ENCODE results near the gene OMG.
"Not testable (repeated sequence)": the region's sequence is repeated elsewhere in the genome, so short reads cannot be mapped to it uniquely, and the experiment has no call there.

OMG gene

GRCh38 chr17:31297090-31297489, at the start of gene OMG:
Gene OMG, minus strand, starts transcription at chr17:31297239. Its CDS starts 908 bp downstream, at chr17:31296331.
- no peak for DNase-seq

GRCh38 chr17:31345191-31345747, 48.2 kb upstream of the OMG start:
- DNase-seq, result not testable (repeated sequence)

GRCh38 chr17:31339906-31340661, 43.0 kb upstream of the OMG start:
- no peak for DNase-seq

GRCh38 chr17:31329221-31329620, 32.2 kb upstream of the OMG start:
- no peak for DNase-seq

GRCh38 chr17:31328160-31328535, 31.1 kb upstream of the OMG start:
- no peak for DNase-seq

GRCh38 chr17:31327534-31328159, 30.6 kb upstream of the OMG start:
- no peak for DNase-seq

- DNase-seq, result peak; percentile 72
These were observed 26.5 kb upstream of the OMG start for GRCh38 chr17:31323551-31323950.

- DNase-seq, result no peak
These were observed 24.9 kb upstream of the OMG start for GRCh38 chr17:31321966-31322365.

- peak; percentile 91 for DNase-seq
These were observed 24.4 kb upstream of the OMG start, which contains the start of gene EVI2A for GRCh38 chr17:31321481-31321880. Gene EVI2A, minus strand, starts transcription at chr17:31321622. Its CDS starts 2,609 bp downstream, at chr17:31319013.

- DNase-seq, result peak; percentile 44
These were observed 23.8 kb upstream of the OMG start for GRCh38 chr17:31320791-31321190.

GRCh38 chr17:31320241-31320640, 23.2 kb upstream of the OMG start:
- DNase-seq, result peak; percentile 50

- peak; percentile 50 for DNase-seq
These were observed 22.0 kb upstream of the OMG start for GRCh38 chr17:31318851-31319661.

- peak; percentile 87 for DNase-seq
These were observed 21.3 kb upstream of the OMG start for GRCh38 chr17:31318298-31318801.

GRCh38 chr17:31314782-31315100, 17.7 kb upstream of the OMG start:
- DNase-seq, result no peak

- DNase-seq, result peak; percentile 74
These were observed 17.1 kb upstream of the OMG start, which contains the start of gene EVI2B for GRCh38 chr17:31313982-31314781. Gene EVI2B, minus strand, starts transcription at chr17:31314054. Its CDS starts 8,445 bp downstream, at chr17:31305609.

- DNase-seq, result peak; percentile 58
These were observed 15.2 kb upstream of the OMG start for GRCh38 chr17:31312223-31312622.

GRCh38 chr17:31311526-31311925, 14.5 kb upstream of the OMG start:
- DNase-seq, result no peak

GRCh38 chr17:31310886-31311285, 13.8 kb upstream of the OMG start:
- peak; percentile 84 for DNase-seq

GRCh38 chr17:31310260-31310659, 13.2 kb upstream of the OMG start:
- peak; percentile 64 for DNase-seq

- peak; percentile 60 for DNase-seq
These were observed 12.5 kb upstream of the OMG start for GRCh38 chr17:31309556-31309955.

GRCh38 chr17:31308372-31309334, 11.6 kb upstream of the OMG start:
- no peak for DNase-seq

Measured in RPMI8226 (cell line).